Heart right ventricle (tissue), 16 donors: Measurements from ENCODE around the gene CXCR3. TPM values are rescaled to one million over a fixed set of nuclear protein-coding genes. Genes with fewer than 3 reads are reported as not detected.

Source experiments
- ATAC-seq, 8 donors: fragments of 200-7000 bp; cut with Tn5 transposase; one replicate each; pipeline ENCODE4 v1.9.1; 2020; ENCODE audit warnings: mild to moderate bottlenecking in 8 of 8, moderate library complexity in 8 of 8, moderate number of reproducible peaks in 1 of 8
- DNase-seq, 2 donors: peaks; one replicate each; pipeline ENCODE4 v3.0.0-alpha.2; 2020
- H3K27ac ChIP-seq, 10 donors: fragments of 200-600 bp; sonication (generic) in 2 of 10; one replicate each; pipeline versions ENCODE4 v1.5.0 to v1.8.0; 2020 to 2022; ENCODE audit warnings: mild to moderate bottlenecking in 3 of 10
- H3K27me3 ChIP-seq, 7 donors: fragments of 200-600 bp; one replicate each; pipeline ENCODE4 v1.8.0; 2021 to 2022; ENCODE audit warnings: mild to moderate bottlenecking in 2 of 7
- H3K36me3 ChIP-seq, 9 donors: fragments of 200-600 bp; sonication (generic) in 1 of 9; one replicate each; pipeline versions ENCODE4 v1.5.0 to v1.8.0; 2020 to 2022; ENCODE audit warnings: mild to moderate bottlenecking in 2 of 9
- H3K4me1 ChIP-seq, 9 donors: fragments of 200-600 bp; sonication (generic) in 1 of 9; one replicate each; pipeline versions ENCODE4 v1.5.0 to v1.8.0; 2020 to 2022; ENCODE audit warnings: mild to moderate bottlenecking in 4 of 9
- H3K4me3 ChIP-seq, 10 donors: fragments of 200-600 bp; sonication (generic) in 2 of 10; one replicate each; pipeline versions ENCODE4 v1.5.0 to v1.8.0; 2020 to 2022; ENCODE audit warnings: mild to moderate bottlenecking in 7 of 10, moderate library complexity in 2 of 10
- H3K9me3 ChIP-seq, 11 donors: fragments of 200-600 bp in 10 of 11; sonication (generic) in 2 of 11; one replicate each; pipeline versions ENCODE4 v1.5.0 to v1.8.0; 2013 to 2022; ENCODE audit warnings: mild to moderate bottlenecking in 2 of 11, control low read depth in 1 of 11, moderate library complexity in 1 of 11
- WGBS, 2 donors: extraction: QIAGEN DNeasy Blood & Tissue Kit; methylation state at CpG; one replicate each; pipeline ENCODE4 v1.1.7; 2013; ENCODE audit warnings: inconsistent platforms in 1 of 2; 5-methylcytosine and 5-hydroxymethylcytosine counted together
- intact Hi-C, 10 donors: fragments of 100-400 bp; cut with DNase I; formaldehyde crosslinking; loops; one replicate each; pipeline versions ENCODE4 v1.11.1 to v1.14.2; 2022
- polyA plus RNA-seq, 2 donors: library from polyadenylated mRNA; stranded (reverse); fragments of 200-250 nt; gene quantifications; one replicate each; pipeline ENCODE4 v1.2.3, GENCODE V29; 2013
- total RNA-seq, 10 donors: library from RNA; stranded (reverse); fragmentation: NEBNext Ultra II Directional in 3 of 10; extraction: Animal tissue kit (Norgen Biotek cat#: 25700) in 3 of 10; gene quantifications; one replicate each; pipeline versions ENCODE4 v1.2.1 to v1.2.4, GENCODE V29; 2021 to 2023
- TF ChIP-seq, protein P1 (sequence below), 9 donors: fragments of 200-600 bp; sonication (generic) in 2 of 9; IDR thresholded peaks; one replicate each; pipeline versions ENCODE4 v1.5.0 to v1.8.0; 2021 to 2022; ENCODE audit warnings: antibody characterized with exemption in 9 of 9, mild to moderate bottlenecking in 5 of 9, moderate library complexity in 1 of 9
- donor health status: Arrhythmogenic right ventricular cardiomyopathy.
- donor health status: ischemic (EF 13 %, LVEDD 7.1; RV severe dilation, severe dysfunction).
- donor health status: healthy with polysubstance abuse.
- donor health status: DM: no; HTN: yes; CAD: no.
- donor health status: DM: no; HTN: no; CAD: no.
- donor health status: ischemic (EF 25% LVEDD 6.9; RV normal size, moderate dysfunction).
- donor health status: ischemic (EF 25% LVEDD 5.7; RV mildly dilated, moderate dysfunction).
- donor health status: healthy.
- donor health status: DM: yes; HTN: yes; CAD: no.
- donor health status: Ischemic cardiomyopathy.
- donor health status: ischemic (EF 35%, LVEDD 5.7; RV mildly dilated, moderate dysfunction).
- donor health status: nonischemic (EF 11% LVEDD 7.7; RV severe dilation, severe dysfunction).
- donor health status: DM: yes; HTN: yes; CAD: no.
- donor health status: PGD.
- donor health status: ischemic (EF 29% LVEDD 5.4; RV normal size, mild dysfunction).
- donor health status: nonischemic (EF 23%, LVEDD 6.1; RV moderate dilation, normal function).

Gene CXCR3
- total and polyA plus RNA-seq, 12 donors = 0.10 to 2.7 (median 0.24) TPM; not detected in 6

GRCh38 chrX:71660562-71661416 lies 42.5 kb upstream of the CXCR3 start:
- Histone ChIP-seq H3K27me3 (no peaks in the 10 kb centered on the region), H3K4me1 (no peaks in the 10 kb centered on the region), H3K27ac (no peak overlapping the region), H3K4me3 (no peak overlapping the region), H3K9me3 (no peaks in the 10 kb centered on the region), H3K36me3 (no peaks in the 10 kb centered on the region)
- TF ChIP-seq, protein P1, sequence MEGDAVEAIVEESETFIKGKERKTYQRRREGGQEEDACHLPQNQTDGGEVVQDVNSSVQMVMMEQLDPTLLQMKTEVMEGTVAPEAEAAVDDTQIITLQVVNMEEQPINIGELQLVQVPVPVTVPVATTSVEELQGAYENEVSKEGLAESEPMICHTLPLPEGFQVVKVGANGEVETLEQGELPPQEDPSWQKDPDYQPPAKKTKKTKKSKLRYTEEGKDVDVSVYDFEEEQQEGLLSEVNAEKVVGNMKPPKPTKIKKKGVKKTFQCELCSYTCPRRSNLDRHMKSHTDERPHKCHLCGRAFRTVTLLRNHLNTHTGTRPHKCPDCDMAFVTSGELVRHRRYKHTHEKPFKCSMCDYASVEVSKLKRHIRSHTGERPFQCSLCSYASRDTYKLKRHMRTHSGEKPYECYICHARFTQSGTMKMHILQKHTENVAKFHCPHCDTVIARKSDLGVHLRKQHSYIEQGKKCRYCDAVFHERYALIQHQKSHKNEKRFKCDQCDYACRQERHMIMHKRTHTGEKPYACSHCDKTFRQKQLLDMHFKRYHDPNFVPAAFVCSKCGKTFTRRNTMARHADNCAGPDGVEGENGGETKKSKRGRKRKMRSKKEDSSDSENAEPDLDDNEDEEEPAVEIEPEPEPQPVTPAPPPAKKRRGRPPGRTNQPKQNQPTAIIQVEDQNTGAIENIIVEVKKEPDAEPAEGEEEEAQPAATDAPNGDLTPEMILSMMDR (IDR thresholded peaks at IDR 0.05) = no peak
- DNase-seq = no peak
- WGBS, 2 donors = 85 to 86% methylated on average over 21 to 22 of the region's 22 CpGs
- ATAC-seq = no peak
- intact Hi-C loops = no loop called here

GRCh38 chrX:71659959-71660358 lies 41.6 kb upstream of the CXCR3 start:
- TF ChIP-seq, protein P1 (IDR thresholded peaks at IDR 0.05) = no peak
- Histone ChIP-seq H3K4me3 (no peak overlapping the region), H3K4me1 (no peaks in the 10 kb centered on the region), H3K27ac (no peak overlapping the region), H3K36me3 (no peaks in the 10 kb centered on the region), H3K9me3 (no peaks in the 10 kb centered on the region), H3K27me3 (no peaks in the 10 kb centered on the region)
- no peak for DNase-seq
- WGBS, 2 donors = 93 to 97% methylated on average over 4 to 6 of the region's 6 CpGs
- no peak for ATAC-seq
- intact Hi-C loops = no loop called here

DNA sequence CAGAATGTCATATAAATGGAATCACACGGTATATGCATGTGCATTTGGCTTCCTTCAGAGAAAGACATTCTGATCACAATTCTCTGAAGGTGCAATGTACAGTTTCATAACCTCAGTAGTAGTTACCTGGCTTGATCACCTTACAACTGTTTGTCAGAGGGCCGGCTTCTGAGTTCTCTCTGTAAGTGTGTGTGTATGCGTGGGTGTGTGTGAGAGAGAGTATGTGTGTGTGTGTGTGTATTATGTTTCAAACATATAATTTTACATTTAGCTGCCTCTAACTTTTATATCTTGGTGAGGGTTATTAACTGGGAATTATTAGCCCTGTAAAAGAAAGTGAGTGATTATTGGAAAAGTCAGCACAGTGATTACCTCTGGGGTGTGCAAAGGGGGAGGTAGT lies 41.0 kb upstream of the CXCR3 start:
- Histone ChIP-seq H3K4me3 (no peak overlapping the region), H3K9me3 (no peaks in the 10 kb centered on the region), H3K36me3 (no peaks in the 10 kb centered on the region), H3K27me3 (no peaks in the 10 kb centered on the region), H3K4me1 (no peaks in the 10 kb centered on the region), H3K27ac (no peak overlapping the region)
- 75 to 78% methylated on average over 3 of the region's 3 CpGs for WGBS, 2 donors
- TF ChIP-seq, protein P1 (IDR thresholded peaks at IDR 0.05) = no peak
- ATAC-seq (no peak), DNase-seq (no peak)
- intact Hi-C loops = no loop called here

GRCh38 chrX:71657267-71657666 lies 39.0 kb upstream of the CXCR3 start:
- Histone ChIP-seq H3K27ac (no peak overlapping the region), H3K36me3 (no peaks in the 10 kb centered on the region), H3K27me3 (no peaks in the 10 kb centered on the region), H3K4me1 (no peaks in the 10 kb centered on the region), H3K4me3 (no peak overlapping the region), H3K9me3 (no peaks in the 10 kb centered on the region)
- DNase-seq (no peak), ATAC-seq (no peak)
- WGBS, 2 donors = 86 to 87% methylated on average over 4 of the region's 4 CpGs
- TF ChIP-seq, protein P1 (IDR thresholded peaks at IDR 0.05) = no peak
- intact Hi-C loops = no loop called here
